Effector memory CD4-positive, alpha-beta T cell (primary cell): Measurements from ENCODE around the gene RNF208.

Experiments
- DNase-seq, 3 donors: peaks; one replicate each; pipeline ENCODE4 v3.0.0-alpha.2; 2020
- H3K27ac ChIP-seq: 2 replicates; pipeline ENCODE4 v1.7.0; 2013; ENCODE audit warnings: mild to moderate bottlenecking, low read length, moderate library complexity; ENCODE audit not compliant: insufficient read depth, poor library complexity, severe bottlenecking
- H3K27me3 ChIP-seq: replicated peaks from 2 replicates; pipeline ENCODE4 v1.7.0; 2013; ENCODE audit warnings: mild to moderate bottlenecking, low read length; ENCODE audit not compliant: insufficient read depth, control insufficient read depth, poor library complexity, severe bottlenecking
- H3K36me3 ChIP-seq: 2 replicates; pipeline ENCODE4 v1.7.0; 2013; ENCODE audit warnings: mild to moderate bottlenecking, low read length, moderate library complexity; ENCODE audit not compliant: control insufficient read depth, insufficient read depth
- H3K4me1 ChIP-seq: 2 replicates; pipeline ENCODE4 v1.7.0; 2013; ENCODE audit warnings: low read length, mild to moderate bottlenecking; ENCODE audit not compliant: control insufficient read depth, insufficient read depth, poor library complexity, severe bottlenecking
- H3K4me3 ChIP-seq: 2 replicates; pipeline ENCODE4 v1.7.0; 2013; ENCODE audit warnings: low read length, low read depth, mild to moderate bottlenecking; ENCODE audit not compliant: insufficient read depth, poor library complexity, severe bottlenecking
- H3K9me3 ChIP-seq: 2 replicates; pipeline ENCODE4 v1.7.0; 2013; ENCODE audit warnings: mild to moderate bottlenecking, low read length, moderate library complexity; ENCODE audit not compliant: control insufficient read depth
- total RNA-seq, 3 donors: gene quantifications; one replicate each; lab custom pipeline; 2026; lab: John Stamatoyannopoulos, UW

RNF208 gene, protein sequence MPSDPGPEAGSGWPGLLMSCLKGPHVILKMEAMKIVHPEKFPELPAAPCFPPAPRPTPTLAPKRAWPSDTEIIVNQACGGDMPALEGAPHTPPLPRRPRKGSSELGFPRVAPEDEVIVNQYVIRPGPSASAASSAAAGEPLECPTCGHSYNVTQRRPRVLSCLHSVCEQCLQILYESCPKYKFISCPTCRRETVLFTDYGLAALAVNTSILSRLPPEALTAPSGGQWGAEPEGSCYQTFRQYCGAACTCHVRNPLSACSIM
- total RNA-seq, result 0.17 to 0.39 (median 0.17) reads per million in 3 donors

DNA sequence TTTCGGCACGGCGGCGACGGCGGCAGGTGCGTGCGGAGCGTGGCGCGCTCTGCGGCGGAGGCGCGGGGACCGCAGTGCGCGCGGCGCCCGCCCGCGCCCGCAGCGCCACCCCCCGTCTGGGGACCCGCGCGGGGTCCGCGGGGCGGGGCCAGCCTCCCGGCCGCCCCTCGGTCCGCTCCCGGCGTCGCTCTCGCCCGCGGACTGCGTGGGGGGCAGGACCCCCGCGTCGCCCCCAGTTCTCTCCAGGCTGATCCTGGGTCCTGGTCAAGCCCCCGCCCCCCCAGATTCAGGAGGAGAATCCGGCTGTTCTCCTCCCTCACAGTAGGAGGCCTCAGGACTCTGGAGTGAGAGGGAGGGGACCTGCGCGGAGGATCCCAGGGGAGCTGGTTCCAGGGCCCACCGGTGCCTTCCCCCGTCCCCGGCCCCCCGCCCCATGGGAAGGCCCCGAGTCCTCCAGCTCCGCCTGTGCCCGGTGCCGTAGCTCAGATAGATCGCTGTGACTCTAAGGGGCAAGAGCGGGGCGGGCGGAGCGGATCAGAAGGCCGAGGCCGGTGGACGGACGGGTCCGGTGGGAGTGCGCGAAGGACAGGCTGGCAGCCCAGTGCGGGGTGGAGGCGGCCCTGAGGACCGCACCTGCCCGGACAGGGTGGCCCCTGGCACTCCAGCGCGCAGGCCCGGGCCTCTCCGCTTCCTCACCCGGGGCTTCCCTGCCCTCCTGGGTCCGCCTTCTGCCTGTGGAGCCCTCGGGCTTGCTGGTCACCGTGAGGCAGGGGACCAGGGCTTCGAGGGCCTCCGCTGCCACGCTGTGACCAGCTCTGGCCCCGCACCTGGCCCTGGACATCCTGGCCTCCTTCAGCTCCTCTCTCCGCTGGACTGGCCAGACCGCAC, at the start of gene RNF208:
TSS of gene RNF208 (minus strand) at position 51 of the 888 bp plus-strand sequence. CDS start 1,028 bp downstream, outside the sequence.
- no peak for DNase-seq
- H3K27ac ChIP-seq, result peak within 1 kb of the TSS; percentile 53
- no peaks in the 10 kb centered on the region for H3K9me3 ChIP-seq

DNA sequence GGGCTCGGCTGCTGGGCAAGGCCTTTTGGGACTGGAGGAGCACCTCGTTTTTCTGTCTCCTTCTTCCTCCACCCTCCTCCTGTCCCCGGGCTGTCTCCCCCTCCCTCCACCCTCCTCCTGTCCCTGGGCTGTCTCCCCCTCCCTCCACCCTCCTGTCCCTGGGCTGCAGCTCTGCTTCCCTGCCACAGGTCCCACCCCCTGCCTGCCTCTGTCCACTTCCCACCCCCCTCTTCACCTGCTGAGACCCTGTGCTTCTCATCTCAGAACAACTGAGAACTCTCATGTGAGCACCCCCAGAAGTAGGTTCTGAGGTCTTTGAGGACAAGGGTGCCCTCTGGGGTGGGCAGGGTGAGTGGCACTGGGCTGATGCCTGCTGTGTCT, 49.6 kb upstream of the RNF208 start:
- no peaks in the 10 kb centered on the region for H3K27me3 ChIP-seq
- peaks cover 5% of the 10 kb centered on the region for H3K4me1 ChIP-seq
- H3K9me3 ChIP-seq, result no peaks in the 10 kb centered on the region
- no peak for DNase-seq
- no peak overlapping the region for H3K27ac ChIP-seq
- H3K4me3 ChIP-seq, result no peak overlapping the region
- H3K36me3 ChIP-seq, result peaks cover 37% of the 10 kb centered on the region

More for the DNA sequence above, at the start of gene RNF208:
- Histone ChIP-seq H3K36me3 (no peaks in the 10 kb centered on the region), H3K27me3 (no peaks in the 10 kb centered on the region), H3K4me3 (peak within 1 kb of the TSS; percentile 60), H3K4me1 (peaks cover 22% of the 10 kb centered on the region)

DNA sequence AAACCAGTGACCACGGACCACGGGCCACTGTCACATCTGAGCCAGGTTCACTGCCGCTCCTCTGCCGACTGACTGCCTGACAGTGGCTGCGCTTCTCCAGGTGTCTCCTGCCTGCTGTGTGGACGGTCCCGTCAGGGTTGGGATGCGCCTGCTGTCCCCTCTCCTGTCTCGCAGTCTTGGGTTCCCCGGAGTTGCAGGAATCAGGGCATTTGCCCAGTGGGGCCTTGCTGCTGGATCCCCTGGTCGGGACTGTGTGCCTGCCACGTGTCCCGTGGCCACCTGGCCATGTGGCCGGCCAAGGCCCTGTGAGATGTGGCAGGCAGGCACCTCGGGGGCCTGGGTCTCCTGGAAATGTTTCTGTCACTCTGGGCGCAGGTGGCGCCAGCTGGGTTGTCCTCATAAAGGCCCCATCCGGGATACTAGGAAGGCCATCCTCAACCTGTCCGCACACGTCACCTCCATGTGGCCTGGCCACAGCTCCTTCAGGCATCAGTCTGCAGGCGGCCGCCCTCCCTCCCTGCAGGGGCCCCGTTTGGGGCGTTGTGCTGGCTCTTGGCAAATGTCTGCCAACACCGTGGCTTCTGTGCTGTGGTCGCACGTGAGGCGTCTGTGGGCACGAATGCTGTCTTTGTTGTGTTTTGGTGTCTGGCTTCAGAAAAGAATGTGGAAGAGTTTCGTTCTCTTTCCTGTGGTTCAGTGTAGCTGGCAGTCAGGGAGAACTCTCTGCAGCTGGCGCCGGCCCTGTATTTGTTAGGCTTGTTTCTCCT, 49.1 kb upstream of the RNF208 start:
- Histone ChIP-seq H3K4me1 (peaks cover 5% of the 10 kb centered on the region), H3K27ac (no peak overlapping the region), H3K36me3 (peaks cover 43% of the 10 kb centered on the region), H3K4me3 (no peak overlapping the region), H3K27me3 (no peaks in the 10 kb centered on the region), H3K9me3 (no peaks in the 10 kb centered on the region)
- no peak for DNase-seq

DNA sequence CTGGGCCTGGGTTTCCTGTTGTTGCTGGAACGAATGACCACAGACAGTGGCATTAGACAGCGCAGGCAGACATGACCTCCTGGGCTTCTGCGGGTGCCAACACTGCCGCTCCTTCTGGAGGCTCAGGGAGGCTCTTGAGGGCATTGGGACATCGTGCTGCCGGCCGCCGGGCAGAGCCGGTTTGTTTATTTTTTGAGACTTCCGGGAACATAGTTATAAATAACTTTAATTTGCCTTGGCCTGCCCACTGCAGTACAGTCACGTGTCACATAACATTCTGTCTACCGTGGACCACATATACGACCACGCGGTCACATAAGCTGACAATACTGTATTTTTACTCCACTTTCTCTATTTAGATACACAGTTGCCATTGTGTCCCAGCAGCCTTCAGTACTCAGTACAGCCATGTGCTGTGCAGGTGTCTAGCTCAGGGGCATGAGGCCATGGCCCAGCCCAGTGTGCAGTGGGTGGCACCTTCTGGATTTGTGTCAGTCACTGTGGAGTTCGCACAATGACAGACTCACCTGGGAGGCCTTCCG, 47.3 kb upstream of the RNF208 start:
- H3K27ac ChIP-seq, result no peak overlapping the region
- H3K4me3 ChIP-seq, result no peak overlapping the region
- peaks cover 5% of the 10 kb centered on the region for H3K4me1 ChIP-seq
- H3K9me3 ChIP-seq, result no peaks in the 10 kb centered on the region
- DNase-seq, result no peak
- peaks cover 55% of the 10 kb centered on the region for H3K36me3 ChIP-seq
- H3K27me3 ChIP-seq, result no peaks in the 10 kb centered on the region

DNA sequence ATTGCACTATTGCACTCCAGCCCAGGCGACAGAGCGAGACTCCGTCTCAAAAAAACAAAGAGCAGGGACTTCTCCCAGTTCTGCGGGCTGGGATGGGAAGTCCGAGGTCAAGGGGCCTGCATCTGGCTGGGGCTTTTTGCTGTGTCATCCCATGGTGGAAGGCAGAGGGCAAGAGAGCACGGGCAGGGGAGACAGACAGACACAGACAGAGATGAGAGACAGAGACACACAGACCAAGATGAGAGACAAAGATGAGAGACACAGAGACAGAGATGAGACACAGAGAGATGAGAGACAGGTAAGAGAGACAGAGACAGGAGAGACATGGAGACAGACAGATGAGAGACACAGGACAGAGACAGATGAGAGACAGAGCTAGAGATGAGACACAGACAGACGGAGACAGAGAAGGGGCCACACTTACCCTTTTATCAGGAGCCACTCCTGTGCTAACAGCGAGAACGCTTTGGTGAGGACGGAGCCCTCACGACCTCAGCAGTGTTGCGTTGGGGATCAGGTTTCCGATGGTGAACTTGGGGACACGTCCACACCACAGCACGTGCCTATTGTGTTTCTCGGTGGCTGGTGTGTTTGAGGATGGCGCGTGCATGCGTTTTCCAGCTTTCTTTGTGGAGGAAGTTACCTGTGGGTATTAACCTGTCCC, 46.6 kb upstream of the RNF208 start:
- Histone ChIP-seq H3K4me1 (peaks cover 5% of the 10 kb centered on the region), H3K27ac (no peak overlapping the region), H3K9me3 (no peaks in the 10 kb centered on the region), H3K4me3 (no peak overlapping the region), H3K36me3 (peaks cover 62% of the 10 kb centered on the region), H3K27me3 (no peaks in the 10 kb centered on the region)
- no peak for DNase-seq

DNA sequence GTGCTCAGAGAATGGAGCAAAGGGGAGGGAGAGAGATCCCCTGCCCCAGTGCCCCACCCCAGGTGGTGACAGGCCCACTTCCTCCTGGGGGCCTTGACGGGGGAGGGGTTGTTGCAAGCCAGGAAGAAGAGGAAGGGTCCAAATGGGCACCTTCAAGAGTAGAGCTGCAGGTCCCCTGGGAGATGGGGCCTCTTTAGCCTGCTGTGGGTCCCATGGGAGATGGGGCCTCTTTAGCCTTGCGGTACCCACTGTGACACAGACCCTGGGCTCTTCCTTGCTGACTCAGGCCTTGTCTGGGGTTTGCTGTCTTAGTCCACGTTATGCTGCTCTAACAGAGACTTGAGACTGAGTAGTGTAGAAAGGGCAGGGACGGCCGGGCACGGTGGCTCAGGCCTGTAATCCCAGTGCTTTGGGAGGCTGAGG, 45.9 kb upstream of the RNF208 start:
- Histone ChIP-seq H3K27ac (no peak overlapping the region), H3K27me3 (no peaks in the 10 kb centered on the region), H3K36me3 (peaks cover 60% of the 10 kb centered on the region), H3K4me3 (no peak overlapping the region), H3K9me3 (no peaks in the 10 kb centered on the region), H3K4me1 (peaks cover 5% of the 10 kb centered on the region)
- DNase-seq, result no peak

DNA sequence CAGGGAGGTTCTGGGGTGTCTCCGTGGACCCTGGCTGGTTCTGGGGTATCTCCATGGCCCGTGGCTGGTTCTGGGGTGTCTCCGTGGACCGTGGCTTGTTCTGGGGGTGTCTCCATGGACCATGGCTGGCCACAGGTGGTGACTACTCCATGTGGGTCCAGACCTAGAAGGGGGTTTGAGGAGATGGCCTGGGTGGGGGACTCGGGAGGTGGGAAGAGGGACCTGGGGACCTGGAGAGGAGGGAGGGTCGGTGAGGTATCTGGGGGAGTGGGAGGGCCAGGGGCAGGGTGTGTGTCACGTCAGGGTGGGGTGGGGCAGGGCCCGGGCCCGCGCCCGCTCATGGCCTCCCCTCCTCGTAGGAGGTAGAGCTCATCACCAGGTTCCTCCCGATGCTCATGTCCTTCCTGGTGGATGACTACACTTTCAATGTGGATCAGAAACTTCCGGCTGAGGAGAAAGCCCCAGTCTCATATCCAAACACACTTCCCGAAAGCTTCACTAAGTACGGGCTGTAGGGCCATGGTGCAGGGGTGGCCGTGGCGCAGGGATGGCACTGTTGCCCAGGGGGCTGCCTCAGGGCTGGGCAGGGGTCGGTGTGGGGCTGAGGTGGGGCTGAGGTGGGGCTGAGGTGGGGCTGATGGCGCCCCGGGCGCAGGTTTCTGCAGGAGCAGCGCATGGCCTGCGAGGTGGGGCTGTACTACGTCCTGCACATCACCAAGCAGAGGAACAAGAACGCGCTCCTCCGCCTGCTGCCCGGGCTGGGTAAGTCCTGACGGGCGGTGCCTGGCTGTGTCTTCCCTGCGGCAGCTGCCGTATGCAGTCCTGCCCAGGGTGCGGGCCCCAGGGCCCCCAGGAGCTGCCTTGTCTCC, 44.8 kb upstream of the RNF208 start:
- Histone ChIP-seq H3K4me3 (no peak overlapping the region), H3K4me1 (peaks cover 5% of the 10 kb centered on the region), H3K27me3 (no peaks in the 10 kb centered on the region), H3K36me3 (peaks cover 49% of the 10 kb centered on the region), H3K27ac (no peak overlapping the region), H3K9me3 (no peaks in the 10 kb centered on the region)
- no peak for DNase-seq

DNA sequence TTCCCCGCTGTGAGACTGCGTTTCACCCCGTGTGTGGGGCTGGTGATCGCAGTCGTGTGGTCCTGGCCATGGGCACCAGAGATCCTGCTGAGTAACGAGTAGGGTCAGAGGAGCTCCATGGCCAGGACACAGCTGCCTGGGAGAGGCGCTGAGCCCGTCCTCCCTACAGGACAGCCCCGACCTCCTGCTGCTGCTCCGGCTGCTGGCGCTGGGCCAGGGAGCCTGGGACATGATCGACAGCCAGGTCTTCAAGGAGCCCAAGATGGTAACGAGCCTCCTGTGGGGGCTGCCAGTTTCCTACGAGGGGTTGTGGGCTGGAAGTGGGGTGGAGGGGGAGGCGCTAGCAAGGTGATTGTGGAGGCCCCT, 44.1 kb upstream of the RNF208 start:
- Histone ChIP-seq H3K9me3 (no peaks in the 10 kb centered on the region), H3K27ac (no peak overlapping the region), H3K4me1 (no peaks in the 10 kb centered on the region), H3K36me3 (peaks cover 49% of the 10 kb centered on the region), H3K4me3 (no peak overlapping the region), H3K27me3 (no peaks in the 10 kb centered on the region)
- DNase-seq, result no peak
